ENCODE measurements around the gene KRTDAP.

The KRTDAP gene

GRCh38 chr19:35447606-35448469 lies 42.4 kb downstream of the KRTDAP start, which contains the start of gene FFAR2:
FFAR2 (plus strand) TSS chr19:35448257; CDS start chr19:35449715, 1,458 bp downstream.
- Histone ChIP-seq H3K27me3 (no peaks in the 10 kb centered on the region), H3K4me1 (ENCODE audit: control insufficient read depth in 1 of 2, insufficient read depth in 1 of 2, low read depth in 1 of 2, low read length in 1 of 2) (peaks cover 92 to 97% of the 10 kb centered on the region in 2 experiments), H3K27ac (peak within 1 kb of the TSS; percentile 99), H3K36me3 (peaks cover 35% of the 10 kb centered on the region), H3K4me3 (ENCODE audit: low read depth in 1 of 2, low read length in 1 of 2) (peak within 1 kb of the TSS; percentile 90 to 97), H3K9me3 (no peaks in the 10 kb centered on the region)
- TF ChIP-seq CTCF (IDR thresholded peaks at IDR 0.05): no peak

GRCh38 chr19:35445826-35446593 lies 44.3 kb downstream of the KRTDAP start:
- Histone ChIP-seq H3K4me3 (ENCODE audit: low read depth in 1 of 2, low read length in 1 of 2) (peak overlapping the region; percentile 90 to 97), H3K27me3 (no peaks in the 10 kb centered on the region), H3K9me3 (no peaks in the 10 kb centered on the region), H3K27ac (peak overlapping the region; percentile 99), H3K4me1 (ENCODE audit: control insufficient read depth in 1 of 2, insufficient read depth in 1 of 2, low read depth in 1 of 2, low read length in 1 of 2) (peaks cover 92 to 97% of the 10 kb centered on the region in 2 experiments), H3K36me3 (peaks cover 19% of the 10 kb centered on the region)
- no peak for TF ChIP-seq CTCF (IDR thresholded peaks at IDR 0.05)

GRCh38 chr19:35444735-35445134 lies 45.5 kb downstream of the KRTDAP start:
- no peaks in the 10 kb centered on the region for H3K9me3 ChIP-seq
- peaks cover 6% of the 10 kb centered on the region for H3K36me3 ChIP-seq
- no peaks in the 10 kb centered on the region for H3K27me3 ChIP-seq
- no peak for TF ChIP-seq CTCF (IDR thresholded peaks at IDR 0.05)
- peak overlapping the region; percentile 99 for H3K27ac ChIP-seq
- no peak overlapping the region for H3K4me3 ChIP-seq (ENCODE audit: low read depth in 1 of 2, low read length in 1 of 2)
- peaks cover 92 to 97% of the 10 kb centered on the region in 2 experiments for H3K4me1 ChIP-seq (ENCODE audit: control insufficient read depth in 1 of 2, insufficient read depth in 1 of 2, low read depth in 1 of 2, low read length in 1 of 2)

DNA sequence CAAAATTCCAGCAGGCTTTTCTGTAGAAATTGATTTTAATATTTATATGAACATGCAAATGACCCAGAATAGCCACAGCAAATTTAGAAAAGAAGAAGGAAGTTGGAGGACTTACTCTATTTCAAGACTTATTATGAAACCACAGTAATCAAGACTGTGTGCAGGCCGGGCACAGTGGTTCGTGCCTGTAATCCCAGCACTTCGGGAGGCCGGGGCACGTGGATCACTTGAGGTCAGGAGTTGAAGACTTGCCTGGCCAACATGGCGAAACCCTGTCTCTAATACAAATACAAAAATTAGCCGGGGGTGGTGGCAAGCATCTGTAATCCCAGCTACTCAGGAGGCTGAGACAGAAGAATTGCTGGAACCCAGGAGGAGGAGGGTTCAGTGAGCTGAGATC lies 48.2 kb downstream of the KRTDAP start:
- Histone ChIP-seq H3K36me3 (no peaks in the 10 kb centered on the region), H3K27ac (peak overlapping the region; percentile 80), H3K9me3 (no peaks in the 10 kb centered on the region), H3K27me3 (no peaks in the 10 kb centered on the region), H3K4me3 (ENCODE audit: low read depth in 1 of 2, low read length in 1 of 2) (peak overlapping the region; percentile 15 to 49), H3K4me1 (ENCODE audit: control insufficient read depth in 1 of 2, insufficient read depth in 1 of 2, low read depth in 1 of 2, low read length in 1 of 2) (peaks cover 96 to 97% of the 10 kb centered on the region in 2 experiments)
- no peak for TF ChIP-seq CTCF (IDR thresholded peaks at IDR 0.05)

- H3K4me1 ChIP-seq (ENCODE audit: control insufficient read depth in 1 of 2, insufficient read depth in 1 of 2, low read depth in 1 of 2, low read length in 1 of 2): peaks cover 96 to 97% of the 10 kb centered on the region in 2 experiments
- no peaks in the 10 kb centered on the region for H3K9me3 ChIP-seq
- no peak overlapping the region for H3K4me3 ChIP-seq (ENCODE audit: low read depth in 1 of 2, low read length in 1 of 2)
- H3K36me3 ChIP-seq: no peaks in the 10 kb centered on the region
- no peaks in the 10 kb centered on the region for H3K27me3 ChIP-seq
- TF ChIP-seq CTCF (IDR thresholded peaks at IDR 0.05): no peak
- peak overlapping the region; percentile 11 for H3K27ac ChIP-seq
Observed at GRCh38 chr19:35439921-35440320, 50.3 kb downstream of the KRTDAP start.

Data from neutrophil (primary cell).